Stomach (tissue), 9 donors: ENCODE data around the gene PPM1L. TPM values are rescaled to one million over a fixed set of nuclear protein-coding genes. Genes with fewer than 3 reads are reported as not detected.

Experiments used
- DNase-seq, 2 donors: peaks; one replicate each; pipeline versions ENCODE4 v3.0.0 to v3.0.0-alpha.2; 2013 to 2019
- H3K27ac ChIP-seq, 5 donors: fragments of 200-600 bp in 4 of 5; sonication (generic) in 4 of 5; one replicate each; pipeline ENCODE4 v1.5.1; 2013 to 2019; ENCODE audit warnings: mild to moderate bottlenecking in 1 of 5, moderate library complexity in 1 of 5
- H3K27me3 ChIP-seq, 3 donors: fragments of 200-600 bp; sonication (generic); one replicate each; pipeline ENCODE4 v1.5.1; 2017 to 2019; ENCODE audit warnings: mixed run types in 1 of 3
- H3K36me3 ChIP-seq, 4 donors: fragments of 200-600 bp; sonication (generic); 1 replicate in 3 of 4; 2 replicates in 1 of 4; pipeline ENCODE4 v1.5.1; 2016 to 2019
- H3K4me1 ChIP-seq, 4 donors: fragments of 200-600 bp; sonication (generic); one replicate each; pipeline ENCODE4 v1.5.1; 2016 to 2019
- H3K4me3 ChIP-seq, 4 donors: fragments of 200-600 bp; sonication (generic) in 3 of 4; one replicate each; pipeline ENCODE4 v1.5.1; 2016 to 2019; ENCODE audit warnings: mild to moderate bottlenecking in 1 of 4
- H3K9me3 ChIP-seq, 4 donors: fragments of 200-600 bp; sonication (generic); one replicate each; pipeline ENCODE4 v1.5.1; 2016 to 2019
- CTCF ChIP-seq, 7 experiments: fragments of 450-650 bp in 4 of 7; fragments of 200-600 bp in 3 of 7; sonication (generic) in 3 of 7; IDR thresholded peaks; one replicate each; pipeline ENCODE4 v1.5.1; 2016 to 2019; ENCODE audit warnings: antibody characterized with exemption in 7 of 7, control low read depth in 2 of 7, mild to moderate bottlenecking in 1 of 7
- EP300 ChIP-seq: sonication (generic); formaldehyde crosslinking; IDR thresholded peaks from one replicate; pipeline ENCODE4 v1.6.1; 2017; ENCODE audit warnings: antibody characterized with exemption
- POLR2A ChIP-seq, 4 donors: fragments of 450-650 bp; IDR thresholded peaks; one replicate each; pipeline ENCODE4 v1.6.1; 2016; ENCODE audit warnings: antibody characterized with exemption in 4 of 4, control low read depth in 2 of 4, mild to moderate bottlenecking in 1 of 4, moderate library complexity in 1 of 4
- POLR2AphosphoS5 ChIP-seq, 3 donors: sonication (generic); formaldehyde crosslinking; IDR thresholded peaks; one replicate each; pipeline ENCODE4 v1.6.1; 2016; ENCODE audit warnings: antibody characterized with exemption in 3 of 3
- WGBS, 5 donors: extraction: QIAGEN DNeasy Blood & Tissue Kit in 3 of 5; methylation state at CpG; one replicate each; pipeline versions ENCODE4 v1.1.5 to v1.1.7; 2013 to 2018; 5-methylcytosine and 5-hydroxymethylcytosine counted together
- intact Hi-C: fragments of 100-400 bp; cut with DNase I; formaldehyde crosslinking; loops from one replicate; pipeline ENCODE4 v1.15.1; 2023; ENCODE audit warnings: low total_unique reads
- polyA plus RNA-seq, 3 donors: library from polyadenylated mRNA; stranded (reverse); fragments of 200-250 nt; gene quantifications; one replicate each; pipeline ENCODE4 v1.2.3, GENCODE V29; 2013
- total RNA-seq, 5 donors: library from RNA; depleted of rRNA; stranded (reverse); fragments of >200 nt; gene quantifications; one replicate each; pipeline versions ENCODE4 v1.1.0 to v1.2.3, GENCODE V29; 2014 to 2016
- donor health status: healthy with polysubstance abuse.
- donor health status: Bipolar disorder and iron deficiency.
- donor health status: healthy.

PPM1L gene
- total and polyA plus RNA-seq, 8 donors, result 0.61 to 45.1 (median 15.2) TPM

GRCh38 chr3:160906646-160907045, 150.6 kb downstream of the PPM1L start:
- Histone ChIP-seq H3K27ac (no peak overlapping the region), H3K36me3 (no peaks in the 10 kb centered on the region), H3K9me3 (peaks cover 0 to 9% (median 6%) of the 10 kb centered on the region in 4 donors), H3K4me3 (no peak overlapping the region), H3K4me1 (no peaks in the 10 kb centered on the region), H3K27me3 (no peaks in the 10 kb centered on the region)
- TF ChIP-seq EP300 (no peak), CTCF (IDR thresholded peaks at IDR 0.05) (no peak), POLR2AphosphoS5 (IDR thresholded peaks at IDR 0.05) (no peak), POLR2A (IDR thresholded peaks at IDR 0.05) (no peak)
- no peak for DNase-seq
- intact Hi-C loops, result no loop called here

GRCh38 chr3:160909917-160910316, 153.9 kb downstream of the PPM1L start:
- H3K4me3 ChIP-seq, result no peak overlapping the region
- intact Hi-C loops, result no loop called here
- no peaks in the 10 kb centered on the region for H3K4me1 ChIP-seq
- no peaks in the 10 kb centered on the region for H3K36me3 ChIP-seq
- 27 to 57% (median 37%) methylated on average over 2 to 3 of the region's 3 CpGs for WGBS, 5 donors
- TF ChIP-seq EP300 (no peak), POLR2AphosphoS5 (IDR thresholded peaks at IDR 0.05) (no peak), POLR2A (IDR thresholded peaks at IDR 0.05) (no peak), CTCF (IDR thresholded peaks at IDR 0.05) (no peak)
- peaks cover 0 to 9% (median 6%) of the 10 kb centered on the region in 4 donors for H3K9me3 ChIP-seq
- DNase-seq, result no peak
- no peak overlapping the region for H3K27ac ChIP-seq
- no peaks in the 10 kb centered on the region for H3K27me3 ChIP-seq

GRCh38 chr3:160911411-160911810, 155.4 kb downstream of the PPM1L start:
- DNase-seq, result no peak
- intact Hi-C loops, result no loop called here
- H3K4me3 ChIP-seq, result no peak overlapping the region
- H3K36me3 ChIP-seq, result no peaks in the 10 kb centered on the region
- no peaks in the 10 kb centered on the region for H3K4me1 ChIP-seq
- H3K9me3 ChIP-seq, result peaks cover 0 to 5% (median 3%) of the 10 kb centered on the region in 4 donors
- no peak for TF ChIP-seq POLR2AphosphoS5 (IDR thresholded peaks at IDR 0.05)
- TF ChIP-seq EP300, result no peak
- TF ChIP-seq POLR2A (IDR thresholded peaks at IDR 0.05), result no peak
- no peak for TF ChIP-seq CTCF (IDR thresholded peaks at IDR 0.05)
- no peaks in the 10 kb centered on the region for H3K27me3 ChIP-seq
- no peak overlapping the region for H3K27ac ChIP-seq

GRCh38 chr3:160916472-160916871, 160.4 kb downstream of the PPM1L start:
- WGBS, 5 donors, result 90 to 97% (median 95%) methylated on average over 3 of the region's 3 CpGs
- intact Hi-C loops, result no loop called here
- Histone ChIP-seq H3K4me3 (no peak overlapping the region), H3K4me1 (peaks cover 0 to 4% (median 0%) of the 10 kb centered on the region in 4 donors), H3K36me3 (no peaks in the 10 kb centered on the region), H3K27ac (no peak overlapping the region), H3K9me3 (no peaks in the 10 kb centered on the region), H3K27me3 (no peaks in the 10 kb centered on the region)
- DNase-seq, result no peak
- no peak for TF ChIP-seq POLR2A (IDR thresholded peaks at IDR 0.05)
- TF ChIP-seq POLR2AphosphoS5 (IDR thresholded peaks at IDR 0.05), result no peak
- TF ChIP-seq EP300, result no peak
- TF ChIP-seq CTCF (IDR thresholded peaks at IDR 0.05), result no peak
